MM.1S (cell line): Measurements from ENCODE around the gene PRKCB.

Source experiments
- DNase-seq: peaks from one replicate; pipeline ENCODE4 v3.0.0-alpha.2; 2015
- H2AFZ ChIP-seq: fragments of 300-600 bp; sonication (generic); 2 replicates; pipeline ENCODE4 v1.6.0; 2016; ENCODE audit warnings: antibody characterized with exemption, low read length
- H3F3A ChIP-seq: fragments of 300-600 bp; sonication (generic); 2 replicates; pipeline ENCODE4 v1.6.1; 2016; ENCODE audit warnings: mild to moderate bottlenecking, antibody characterized with exemption, low read length, moderate library complexity, mixed read lengths; ENCODE audit not compliant: insufficient read depth
- H3K27ac ChIP-seq: fragments of 300-600 bp; sonication (generic); 2 replicates; pipeline ENCODE4 v1.5.1; 2016; ENCODE audit warnings: mild to moderate bottlenecking, low read length
- H3K27me3 ChIP-seq: fragments of 300-600 bp; sonication (generic); replicated peaks from 2 replicates; pipeline ENCODE4 v1.6.0; 2016; ENCODE audit warnings: low read length; ENCODE audit not compliant: insufficient read depth
- H3K36me3 ChIP-seq: fragments of 300-600 bp; sonication (generic); replicated peaks from 2 replicates; pipeline ENCODE4 v1.6.1; 2016; ENCODE audit warnings: mild to moderate bottlenecking, low read length, mixed read lengths; ENCODE audit not compliant: insufficient read depth
- H3K4me1 ChIP-seq: fragments of 300-600 bp; sonication (generic); 2 replicates; pipeline ENCODE4 v1.6.1; 2016; ENCODE audit warnings: low read length, mixed read lengths
- H3K4me2 ChIP-seq: fragments of 300-600 bp; sonication (generic); 2 replicates; pipeline ENCODE4 v1.6.0; 2016; ENCODE audit warnings: low read depth, low read length
- H3K4me3 ChIP-seq: fragments of 300-600 bp; sonication (generic); 2 replicates; pipeline ENCODE4 v1.5.1; 2016; ENCODE audit warnings: low read length, mixed read lengths
- H3K79me2 ChIP-seq: fragments of 300-600 bp; sonication (generic); 2 replicates; pipeline ENCODE4 v1.6.1; 2016; ENCODE audit warnings: mixed run types, low read length, mixed read lengths
- H3K9ac ChIP-seq: fragments of 300-600 bp; sonication (generic); 2 replicates; pipeline ENCODE4 v1.6.1; 2016; ENCODE audit warnings: low read length, mixed read lengths
- H3K9me2 ChIP-seq: fragments of 300-600 bp; sonication (generic); replicated peaks from 2 replicates; pipeline ENCODE4 v1.6.1; 2016; ENCODE audit warnings: mild to moderate bottlenecking, low read length, mixed read lengths; ENCODE audit not compliant: insufficient read depth
- H3K9me3 ChIP-seq: fragments of 300-600 bp; sonication (generic); replicated peaks from 2 replicates; pipeline ENCODE4 v1.6.1; 2016; ENCODE audit warnings: mild to moderate bottlenecking, low read length, mixed read lengths; ENCODE audit not compliant: insufficient read depth
- H4K20me1 ChIP-seq: fragments of 300-600 bp; sonication (generic); 2 replicates; pipeline ENCODE4 v1.6.1; 2016; ENCODE audit warnings: mild to moderate bottlenecking, low read length, moderate library complexity, mixed read lengths; ENCODE audit not compliant: insufficient read depth
- CTCF ChIP-seq: fragments of 300-600 bp; sonication (generic); IDR thresholded peaks from 2 replicates; pipeline ENCODE4 v1.5.1; 2016; ENCODE audit warnings: antibody characterized with exemption, low read length, mixed read lengths
- EZH2 ChIP-seq: fragments of 300-600 bp; sonication (generic); optimal IDR thresholded peaks from 2 replicates; pipeline ENCODE3; 2017; ENCODE audit warnings: low read depth, mild to moderate bottlenecking, antibody characterized with exemption, low read length, mixed read lengths
- EZH2phosphoT487 ChIP-seq: fragments of 300-600 bp; sonication (generic); IDR thresholded peaks from 2 replicates; pipeline ENCODE4 v1.6.1; 2018; ENCODE audit warnings: antibody characterized with exemption, low read length

The PRKCB gene

GRCh38 chr16:23967775-23968174, 132.0 kb downstream of the PRKCB start:
- Histone ChIP-seq H3K4me2 (no peak overlapping the region), H3F3A (no peaks in the 10 kb centered on the region), H3K36me3 (no peaks in the 10 kb centered on the region), H3K27me3 (no peaks in the 10 kb centered on the region), H3K79me2 (no peaks in the 10 kb centered on the region), H3K4me1 (no peaks in the 10 kb centered on the region), H3K9me3 (no peaks in the 10 kb centered on the region), H3K9me2 (no peaks in the 10 kb centered on the region), H4K20me1 (no peaks in the 10 kb centered on the region), H3K9ac (no peak overlapping the region), H3K4me3 (no peak overlapping the region), H2AFZ (no peak overlapping the region), H3K27ac (no peak overlapping the region)
- DNase-seq = no peak
- no peak for TF ChIP-seq EZH2phosphoT487
- TF ChIP-seq CTCF = no peak
- no peak for TF ChIP-seq EZH2

- no peak for DNase-seq
- Histone ChIP-seq H3K27me3 (no peaks in the 10 kb centered on the region), H3K9ac (no peak overlapping the region), H4K20me1 (no peaks in the 10 kb centered on the region), H3K4me2 (no peak overlapping the region), H3K4me1 (no peaks in the 10 kb centered on the region), H2AFZ (no peak overlapping the region), H3K79me2 (no peaks in the 10 kb centered on the region), H3K27ac (no peak overlapping the region), H3K36me3 (no peaks in the 10 kb centered on the region), H3K4me3 (no peak overlapping the region), H3K9me3 (no peaks in the 10 kb centered on the region), H3F3A (no peaks in the 10 kb centered on the region), H3K9me2 (no peaks in the 10 kb centered on the region)
- TF ChIP-seq CTCF (no peak), EZH2 (no peak)
Measured at GRCh38 chr16:23968176-23968575, 132.4 kb downstream of the PRKCB start.

- Histone ChIP-seq H3K36me3 (no peaks in the 10 kb centered on the region), H3K27me3 (no peaks in the 10 kb centered on the region), H3F3A (no peaks in the 10 kb centered on the region), H3K27ac (no peak overlapping the region), H3K4me2 (no peak overlapping the region), H3K9me3 (no peaks in the 10 kb centered on the region), H3K9ac (no peak overlapping the region), H3K9me2 (no peaks in the 10 kb centered on the region), H2AFZ (no peak overlapping the region), H3K79me2 (no peaks in the 10 kb centered on the region), H3K4me3 (no peak overlapping the region), H3K4me1 (no peaks in the 10 kb centered on the region), H4K20me1 (no peaks in the 10 kb centered on the region)
- DNase-seq = no peak
- TF ChIP-seq EZH2phosphoT487 = no peak
- no peak for TF ChIP-seq EZH2
- TF ChIP-seq CTCF = no peak
Measured at GRCh38 chr16:23969468-23970297, 133.9 kb downstream of the PRKCB start.
